ENCODE data around the gene MTX1. TPM values are rescaled to one million over a fixed set of nuclear protein-coding genes. Genes with fewer than 3 reads are reported as not detected.
"Not testable (repeated sequence)": the region's sequence is repeated elsewhere in the genome, so short reads cannot be mapped to it uniquely, and the experiment has no call there.

The MTX1 gene
- total RNA-seq, 3 donors from 2014 or later, result 26.1 to 41.1 (median 35.6) TPM

DNA sequence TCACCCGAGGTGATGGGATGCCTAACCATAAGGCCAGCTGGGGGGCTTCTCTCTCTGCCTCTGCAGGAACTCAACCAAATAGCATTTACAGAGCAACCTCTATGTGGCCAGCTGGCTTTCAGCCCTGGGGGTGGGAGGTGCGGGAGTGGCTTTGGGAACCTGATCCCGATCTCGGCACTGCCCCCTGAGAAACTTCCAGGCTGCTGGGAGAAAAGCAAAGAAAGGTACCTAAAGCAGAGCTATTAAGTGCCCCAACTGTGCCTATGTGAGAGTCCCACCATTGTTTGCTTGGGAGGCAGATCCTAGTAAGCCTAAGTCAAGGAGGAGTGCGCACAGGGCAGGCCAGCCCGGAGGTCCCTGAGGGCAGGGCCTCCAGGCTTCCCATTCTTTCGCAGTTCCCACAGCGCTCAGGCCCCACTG, 42.4 kb upstream of the MTX1 start:
- DNase-seq (no peak), ATAC-seq (no peak)
- no peak overlapping the region for H3K4me3 ChIP-seq
- H3K4me1 ChIP-seq (ENCODE audit: low read depth), result peaks cover 10% of the 10 kb centered on the region
- H3K9me3 ChIP-seq, result no peaks in the 10 kb centered on the region
- intact Hi-C loops (cut with DNase I, micrococcal nuclease), result loop anchor here in 1 of 2 donors (5.0 to 10.0 kb wide), 2 partner anchors 51 to 74 kb away; no protein-coding TSS in a partner anchor
- TF ChIP-seq, protein P1, sequence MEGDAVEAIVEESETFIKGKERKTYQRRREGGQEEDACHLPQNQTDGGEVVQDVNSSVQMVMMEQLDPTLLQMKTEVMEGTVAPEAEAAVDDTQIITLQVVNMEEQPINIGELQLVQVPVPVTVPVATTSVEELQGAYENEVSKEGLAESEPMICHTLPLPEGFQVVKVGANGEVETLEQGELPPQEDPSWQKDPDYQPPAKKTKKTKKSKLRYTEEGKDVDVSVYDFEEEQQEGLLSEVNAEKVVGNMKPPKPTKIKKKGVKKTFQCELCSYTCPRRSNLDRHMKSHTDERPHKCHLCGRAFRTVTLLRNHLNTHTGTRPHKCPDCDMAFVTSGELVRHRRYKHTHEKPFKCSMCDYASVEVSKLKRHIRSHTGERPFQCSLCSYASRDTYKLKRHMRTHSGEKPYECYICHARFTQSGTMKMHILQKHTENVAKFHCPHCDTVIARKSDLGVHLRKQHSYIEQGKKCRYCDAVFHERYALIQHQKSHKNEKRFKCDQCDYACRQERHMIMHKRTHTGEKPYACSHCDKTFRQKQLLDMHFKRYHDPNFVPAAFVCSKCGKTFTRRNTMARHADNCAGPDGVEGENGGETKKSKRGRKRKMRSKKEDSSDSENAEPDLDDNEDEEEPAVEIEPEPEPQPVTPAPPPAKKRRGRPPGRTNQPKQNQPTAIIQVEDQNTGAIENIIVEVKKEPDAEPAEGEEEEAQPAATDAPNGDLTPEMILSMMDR (IDR thresholded peaks at IDR 0.05), result no peak
- H3K36me3 ChIP-seq (ENCODE audit: low read depth), result no peaks in the 10 kb centered on the region

GRCh38 chr1:155166471-155167165, 41.9 kb upstream of the MTX1 start:
- Histone ChIP-seq H3K36me3 (ENCODE audit: low read depth) (no peaks in the 10 kb centered on the region), H3K4me1 (ENCODE audit: low read depth) (peaks cover 10% of the 10 kb centered on the region), H3K9me3 (no peaks in the 10 kb centered on the region), H3K4me3 (no peak overlapping the region)
- intact Hi-C loops (cut with DNase I, micrococcal nuclease), result loop anchor here in 1 of 2 donors (5.0 to 10.0 kb wide), 2 partner anchors 52 to 74 kb away; no protein-coding TSS in a partner anchor
- DNase-seq, result peak in 2 of 3 donors; percentile 51 to 60
- peak; percentile 2 for ATAC-seq
- TF ChIP-seq, protein P1 (IDR thresholded peaks at IDR 0.05), result no peak

- Histone ChIP-seq H3K9me3 (no peaks in the 10 kb centered on the region), H3K4me3 (no peak overlapping the region), H3K4me1 (ENCODE audit: low read depth) (peaks cover 15% of the 10 kb centered on the region), H3K36me3 (ENCODE audit: low read depth) (no peaks in the 10 kb centered on the region)
- DNase-seq, result peak; percentile 90 to 92 (median 91)
- TF ChIP-seq, protein P1 (IDR thresholded peaks at IDR 0.05), result peak; percentile 59
- ATAC-seq, result peak; percentile 93
- intact Hi-C loops (cut with DNase I, micrococcal nuclease), result loop anchor here (2.0 to 10.0 kb wide), 3 partner anchors 53 to 75 kb away; no protein-coding TSS in a partner anchor
These were observed 41.1 kb upstream of the MTX1 start for GRCh38 chr1:155167166-155168104.

DNA sequence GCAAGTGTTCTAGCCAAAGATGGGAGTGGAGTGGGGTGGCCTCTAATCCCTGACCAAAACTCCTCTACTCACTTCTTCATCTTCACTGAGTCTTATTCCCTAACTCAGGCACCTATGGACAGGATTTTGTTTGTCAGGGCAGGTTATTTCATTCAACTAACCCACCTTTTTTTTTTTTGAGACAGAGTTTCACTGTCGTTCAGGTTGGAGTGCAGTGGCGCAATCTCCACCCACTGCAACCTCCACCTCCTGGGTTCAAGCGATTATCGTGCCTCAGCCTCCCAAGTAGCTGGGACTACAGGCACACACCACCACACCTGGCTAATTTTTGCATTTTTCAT, 40.4 kb upstream of the MTX1 start:
- not testable (repeated sequence) for DNase-seq

DNA sequence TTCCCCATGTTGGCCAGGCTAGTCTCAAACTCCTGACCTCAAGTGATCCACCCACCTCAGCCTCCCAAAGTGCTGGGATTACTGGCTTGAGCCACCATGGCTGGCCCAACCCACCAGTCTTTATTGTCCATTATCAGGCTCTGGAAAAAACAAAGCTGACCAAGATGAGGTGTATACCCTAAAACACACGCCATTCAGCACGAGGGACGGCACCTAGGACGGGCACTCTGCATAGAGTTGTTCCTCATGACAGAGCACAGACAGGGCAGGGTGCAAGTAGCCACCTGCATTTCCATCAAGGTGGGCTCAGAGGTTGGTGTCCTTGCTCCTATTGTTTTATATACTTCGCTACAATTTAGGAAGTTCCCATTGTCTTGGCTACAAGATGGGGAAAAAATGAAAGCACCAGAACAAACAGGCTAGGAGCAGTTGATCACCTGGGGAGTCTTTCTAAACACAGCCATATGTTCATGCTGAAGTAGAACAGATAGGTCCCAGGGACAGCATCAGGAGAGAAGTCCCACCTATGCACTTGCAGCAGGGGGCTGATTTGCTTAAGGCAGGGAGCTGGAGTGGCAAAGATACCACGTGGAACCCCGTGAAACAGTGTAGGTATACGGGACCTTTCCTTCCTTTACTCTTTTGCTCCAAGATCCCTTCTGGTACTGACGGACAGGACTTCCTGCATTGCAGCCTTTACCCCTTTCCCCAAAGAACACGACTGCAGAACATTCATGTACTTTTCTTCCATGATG, 39.9 kb upstream of the MTX1 start:
- Histone ChIP-seq H3K4me1 (ENCODE audit: low read depth) (peaks cover 21% of the 10 kb centered on the region), H3K4me3 (no peak overlapping the region), H3K9me3 (no peaks in the 10 kb centered on the region), H3K36me3 (ENCODE audit: low read depth) (no peaks in the 10 kb centered on the region)
- TF ChIP-seq, protein P1 (IDR thresholded peaks at IDR 0.05), result no peak
- intact Hi-C loops (cut with DNase I, micrococcal nuclease), result loop anchor here (2.0 to 10.0 kb wide), 3 partner anchors 54 to 76 kb away; no protein-coding TSS in a partner anchor
- no peak for ATAC-seq
- DNase-seq, result no peak

More for the DNA sequence above, 40.4 kb upstream of the MTX1 start:
- not testable (repeated sequence) for H3K36me3 ChIP-seq (ENCODE audit: low read depth); H3K9me3 ChIP-seq; H3K4me3 ChIP-seq; ATAC-seq
- intact Hi-C loops (cut with DNase I, micrococcal nuclease), result loop anchor here (2.0 to 10.0 kb wide), 3 partner anchors 53 to 76 kb away; no protein-coding TSS in a partner anchor
- H3K4me1 ChIP-seq (ENCODE audit: low read depth), result peaks cover 16% of the 10 kb centered on the region

Measured in mucosa of descending colon (tissue), 3 donors.